SK-N-SH treated with all-trans-retinoic acid at 6 μM for 48 hours (cell line): Measurements from ENCODE around the gene JPH3.

Experiments used
- ARNTL ChIP-seq: fragments of 450-650 bp; formaldehyde crosslinking; IDR thresholded peaks from 2 replicates; pipeline ENCODE4 v1.5.0; 2020; ENCODE audit warnings: low read depth, mild to moderate bottlenecking, moderate library complexity, borderline replicate concordance
- BACH2 ChIP-seq: fragments of 250-450 bp; sonication (Bioruptor Pico); IDR thresholded peaks from 2 replicates; pipeline ENCODE4 v1.9.0; 2021; ENCODE audit warnings: mild to moderate bottlenecking, borderline replicate concordance
- ESRRG ChIP-seq: fragments of 250-450 bp; sonication (Bioruptor Pico); IDR thresholded peaks from 2 replicates; pipeline ENCODE4 v1.6.1; 2021; ENCODE audit warnings: mild to moderate bottlenecking
- GLIS3 ChIP-seq: fragments of 250-450 bp; sonication (Bioruptor Pico); IDR thresholded peaks from 2 replicates; pipeline ENCODE4 v1.5.0; 2020; ENCODE audit warnings: mild to moderate bottlenecking, moderate library complexity
- ISL1 ChIP-seq: fragments of 250-450 bp; sonication (Bioruptor Pico); IDR thresholded peaks from 2 replicates; pipeline ENCODE4 v2.1.2; 2022; ENCODE audit warnings: mild to moderate bottlenecking, moderate library complexity
- PPARA ChIP-seq: fragments of 250-450 bp; sonication (Bioruptor Pico); IDR thresholded peaks from 2 replicates; pipeline ENCODE4 v1.5.0; 2020; ENCODE audit warnings: mild to moderate bottlenecking, borderline replicate concordance
- RARB ChIP-seq: fragments of 250-450 bp; sonication (Bioruptor Pico); IDR thresholded peaks from 2 replicates; pipeline ENCODE4 v1.8.0; 2021; ENCODE audit warnings: mild to moderate bottlenecking, moderate library complexity
- SNAI2 ChIP-seq: fragments of 250-450 bp; sonication (Bioruptor Pico); IDR thresholded peaks from 2 replicates; pipeline ENCODE4 v1.5.0; 2020; ENCODE audit warnings: mild to moderate bottlenecking, moderate library complexity
- TCF4 ChIP-seq: fragments of 250-450 bp; sonication (Bioruptor Pico); IDR thresholded peaks from 2 replicates; pipeline ENCODE4 v1.8.0; 2021; ENCODE audit warnings: mild to moderate bottlenecking, moderate library complexity, borderline replicate concordance
- TOX ChIP-seq: fragments of 250-450 bp; sonication (Bioruptor Pico); IDR thresholded peaks from 2 replicates; pipeline ENCODE4 v1.8.0; 2021; ENCODE audit warnings: mild to moderate bottlenecking, moderate library complexity, borderline replicate concordance
- ZFP30 ChIP-seq: fragments of 450-650 bp; formaldehyde crosslinking; IDR thresholded peaks from 2 replicates; pipeline ENCODE4 v1.5.0; 2022; ENCODE audit warnings: mild to moderate bottlenecking, moderate library complexity
- TF ChIP-seq, protein P1 (sequence below): fragments of 250-450 bp; sonication (Bioruptor Pico); IDR thresholded peaks from 2 replicates; pipeline ENCODE4 v1.8.0; 2020; ENCODE audit warnings: mild to moderate bottlenecking, moderate library complexity, borderline replicate concordance
- TF ChIP-seq, protein P2 (sequence below): fragments of 250-450 bp; sonication (Bioruptor Pico); IDR thresholded peaks from 2 replicates; pipeline ENCODE4 v1.5.1; 2021; ENCODE audit warnings: mild to moderate bottlenecking, moderate library complexity
- TF ChIP-seq, protein P3 (sequence below): fragments of 250-450 bp; sonication (Bioruptor Pico); IDR thresholded peaks from 2 replicates; pipeline ENCODE4 v1.5.0; 2020; ENCODE audit warnings: mild to moderate bottlenecking, moderate library complexity

DNA sequence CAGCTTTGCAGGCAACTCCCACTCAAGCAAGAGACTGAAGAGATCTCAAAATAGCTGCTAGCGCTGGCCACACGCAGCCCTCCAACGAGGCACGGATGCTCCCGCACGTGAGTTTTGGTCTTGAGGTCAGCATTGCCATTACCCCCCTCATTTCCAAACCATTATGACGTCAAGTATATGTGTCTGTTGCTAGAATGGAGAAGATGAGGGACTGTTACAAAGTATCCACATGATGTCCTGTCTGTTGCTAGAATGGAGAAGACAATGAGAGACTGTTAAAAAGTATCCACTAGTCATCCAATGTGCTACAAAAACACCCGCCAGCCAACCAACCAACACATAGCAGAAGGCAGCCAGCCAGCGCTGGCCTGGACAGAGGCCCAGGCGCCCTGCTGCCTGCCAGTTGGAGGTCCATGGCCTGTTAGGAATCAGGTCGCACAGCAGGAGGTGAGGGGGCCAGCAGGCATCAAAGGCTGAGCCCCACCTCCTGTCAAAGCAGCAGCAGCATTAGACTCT lies 138.7 kb downstream of the JPH3 start:
- TF ChIP-seq RARB, result no peak
- TF ChIP-seq GLIS3 (CRISPR knock-in tag), result no peak
- TF ChIP-seq PPARA (CRISPR knock-in tag), result no peak
- TF ChIP-seq, protein P1, sequence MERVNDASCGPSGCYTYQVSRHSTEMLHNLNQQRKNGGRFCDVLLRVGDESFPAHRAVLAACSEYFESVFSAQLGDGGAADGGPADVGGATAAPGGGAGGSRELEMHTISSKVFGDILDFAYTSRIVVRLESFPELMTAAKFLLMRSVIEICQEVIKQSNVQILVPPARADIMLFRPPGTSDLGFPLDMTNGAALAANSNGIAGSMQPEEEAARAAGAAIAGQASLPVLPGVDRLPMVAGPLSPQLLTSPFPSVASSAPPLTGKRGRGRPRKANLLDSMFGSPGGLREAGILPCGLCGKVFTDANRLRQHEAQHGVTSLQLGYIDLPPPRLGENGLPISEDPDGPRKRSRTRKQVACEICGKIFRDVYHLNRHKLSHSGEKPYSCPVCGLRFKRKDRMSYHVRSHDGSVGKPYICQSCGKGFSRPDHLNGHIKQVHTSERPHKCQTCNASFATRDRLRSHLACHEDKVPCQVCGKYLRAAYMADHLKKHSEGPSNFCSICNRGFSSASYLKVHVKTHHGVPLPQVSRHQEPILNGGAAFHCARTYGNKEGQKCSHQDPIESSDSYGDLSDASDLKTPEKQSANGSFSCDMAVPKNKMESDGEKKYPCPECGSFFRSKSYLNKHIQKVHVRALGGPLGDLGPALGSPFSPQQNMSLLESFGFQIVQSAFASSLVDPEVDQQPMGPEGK (CRISPR knock-in tag), result no peak
- no peak for TF ChIP-seq TCF4 (CRISPR knock-in tag)
- no peak for TF ChIP-seq TOX
- no peak for TF ChIP-seq ISL1
- TF ChIP-seq, protein P2, sequence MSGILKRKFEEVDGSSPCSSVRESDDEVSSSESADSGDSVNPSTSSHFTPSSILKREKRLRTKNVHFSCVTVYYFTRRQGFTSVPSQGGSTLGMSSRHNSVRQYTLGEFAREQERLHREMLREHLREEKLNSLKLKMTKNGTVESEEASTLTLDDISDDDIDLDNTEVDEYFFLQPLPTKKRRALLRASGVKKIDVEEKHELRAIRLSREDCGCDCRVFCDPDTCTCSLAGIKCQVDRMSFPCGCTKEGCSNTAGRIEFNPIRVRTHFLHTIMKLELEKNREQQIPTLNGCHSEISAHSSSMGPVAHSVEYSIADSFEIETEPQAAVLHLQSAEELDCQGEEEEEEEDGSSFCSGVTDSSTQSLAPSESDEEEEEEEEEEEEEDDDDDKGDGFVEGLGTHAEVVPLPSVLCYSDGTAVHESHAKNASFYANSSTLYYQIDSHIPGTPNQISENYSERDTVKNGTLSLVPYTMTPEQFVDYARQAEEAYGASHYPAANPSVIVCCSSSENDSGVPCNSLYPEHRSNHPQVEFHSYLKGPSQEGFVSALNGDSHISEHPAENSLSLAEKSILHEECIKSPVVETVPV (CRISPR knock-in tag), result no peak
- TF ChIP-seq SNAI2, result no peak
- no peak for TF ChIP-seq ARNTL (CRISPR knock-in tag)
- no peak for TF ChIP-seq BACH2 (CRISPR knock-in tag)
- TF ChIP-seq ZFP30 (CRISPR knock-in tag), result no peak
- TF ChIP-seq, protein P3, sequence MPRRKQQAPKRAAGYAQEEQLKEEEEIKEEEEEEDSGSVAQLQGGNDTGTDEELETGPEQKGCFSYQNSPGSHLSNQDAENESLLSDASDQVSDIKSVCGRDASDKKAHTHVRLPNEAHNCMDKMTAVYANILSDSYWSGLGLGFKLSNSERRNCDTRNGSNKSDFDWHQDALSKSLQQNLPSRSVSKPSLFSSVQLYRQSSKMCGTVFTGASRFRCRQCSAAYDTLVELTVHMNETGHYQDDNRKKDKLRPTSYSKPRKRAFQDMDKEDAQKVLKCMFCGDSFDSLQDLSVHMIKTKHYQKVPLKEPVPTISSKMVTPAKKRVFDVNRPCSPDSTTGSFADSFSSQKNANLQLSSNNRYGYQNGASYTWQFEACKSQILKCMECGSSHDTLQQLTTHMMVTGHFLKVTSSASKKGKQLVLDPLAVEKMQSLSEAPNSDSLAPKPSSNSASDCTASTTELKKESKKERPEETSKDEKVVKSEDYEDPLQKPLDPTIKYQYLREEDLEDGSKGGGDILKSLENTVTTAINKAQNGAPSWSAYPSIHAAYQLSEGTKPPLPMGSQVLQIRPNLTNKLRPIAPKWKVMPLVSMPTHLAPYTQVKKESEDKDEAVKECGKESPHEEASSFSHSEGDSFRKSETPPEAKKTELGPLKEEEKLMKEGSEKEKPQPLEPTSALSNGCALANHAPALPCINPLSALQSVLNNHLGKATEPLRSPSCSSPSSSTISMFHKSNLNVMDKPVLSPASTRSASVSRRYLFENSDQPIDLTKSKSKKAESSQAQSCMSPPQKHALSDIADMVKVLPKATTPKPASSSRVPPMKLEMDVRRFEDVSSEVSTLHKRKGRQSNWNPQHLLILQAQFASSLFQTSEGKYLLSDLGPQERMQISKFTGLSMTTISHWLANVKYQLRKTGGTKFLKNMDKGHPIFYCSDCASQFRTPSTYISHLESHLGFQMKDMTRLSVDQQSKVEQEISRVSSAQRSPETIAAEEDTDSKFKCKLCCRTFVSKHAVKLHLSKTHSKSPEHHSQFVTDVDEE, result no peak
- no peak for TF ChIP-seq ESRRG
